Activated naive CD4-positive, alpha-beta T cell treated with anti-CD3 and anti-CD28 coated beads, Interleukin-2, amount 50 U/mL, for 16 hours (primary cell): Measurements from ENCODE around the gene PALM3.
"Not testable (repeated sequence)": the region's sequence is repeated elsewhere in the genome, so short reads cannot be mapped to it uniquely, and the experiment has no call there.

Experiments used
- DNase-seq: peaks from one replicate; pipeline ENCODE4 v3.0.0-alpha.2; 2020

PALM3 gene

GRCh38 chr19:14030997-14031718, 30.7 kb downstream of the PALM3 start:
- no peak for DNase-seq

- no peak for DNase-seq
Measured at GRCh38 chr19:14028901-14029300, 33.0 kb downstream of the PALM3 start.

- DNase-seq, result no peak
Measured at GRCh38 chr19:14027856-14028450, 33.9 kb downstream of the PALM3 start, which contains the start of gene RLN3. Gene RLN3, plus strand, starts transcription at chr19:14028148. Its CDS starts 57 bp downstream, at chr19:14028205.

GRCh38 chr19:14026652-14027192, 35.2 kb downstream of the PALM3 start:
- not testable (repeated sequence) for DNase-seq

DNA sequence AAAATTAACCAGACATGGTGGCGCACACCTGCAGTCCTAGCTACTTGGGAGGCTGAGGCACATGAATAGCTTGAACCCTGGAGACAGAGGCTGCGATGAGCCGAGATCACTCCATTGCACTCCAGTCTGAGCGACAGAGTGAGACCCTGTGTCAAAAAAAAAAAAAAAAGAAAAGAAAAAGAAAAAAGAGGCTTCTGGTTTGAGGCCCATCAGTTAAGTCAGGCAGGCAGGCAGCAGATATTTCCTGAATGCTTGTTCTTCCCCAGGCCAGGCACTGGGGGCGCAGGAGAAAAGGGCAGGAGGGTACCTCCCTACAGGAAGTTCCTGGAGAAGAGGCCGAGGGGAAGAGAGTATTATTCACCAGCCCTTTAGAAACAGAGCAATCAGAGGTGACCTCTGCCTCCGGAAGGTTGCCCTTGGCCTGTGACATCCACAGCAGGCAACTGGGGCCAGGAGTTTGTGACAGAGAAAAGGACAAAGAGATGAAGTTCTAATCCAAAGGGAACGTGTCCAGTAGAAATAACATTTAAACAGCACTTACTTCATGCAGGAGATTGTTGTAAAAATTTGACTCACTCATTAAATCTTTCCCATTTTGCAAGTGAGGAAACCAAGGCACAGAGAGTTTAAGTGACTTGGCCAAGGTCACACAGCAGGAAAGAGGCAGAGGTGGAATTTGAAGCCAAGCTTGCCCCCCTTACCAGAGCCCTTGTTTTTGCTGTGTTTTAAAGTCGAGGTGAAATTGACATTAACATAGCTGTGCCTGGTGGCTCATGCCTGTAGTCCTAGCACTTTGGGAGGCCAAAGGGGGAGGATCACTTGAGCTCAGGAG, 38.3 kb downstream of the PALM3 start:
- DNase-seq, result no peak

DNA sequence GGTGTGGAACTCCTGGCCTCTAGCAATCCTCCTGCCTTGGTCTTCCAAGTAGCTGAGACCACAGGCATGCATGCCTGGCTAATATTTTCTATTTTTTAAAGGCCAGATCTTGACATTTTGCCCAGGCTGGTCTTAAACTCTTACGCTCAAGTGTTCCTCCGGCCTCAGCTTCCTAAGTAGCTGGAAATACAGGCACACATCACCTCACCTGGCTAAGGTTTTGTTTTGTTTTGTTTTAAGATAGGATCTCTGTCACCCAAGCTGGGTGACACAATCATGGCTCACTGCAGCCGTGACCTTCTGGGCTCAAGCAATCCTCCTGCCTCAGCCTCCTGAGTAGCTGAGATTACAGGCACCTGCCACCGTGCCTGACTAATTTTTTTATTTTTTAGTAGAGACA, 39.4 kb downstream of the PALM3 start:
- no peak for DNase-seq

DNA sequence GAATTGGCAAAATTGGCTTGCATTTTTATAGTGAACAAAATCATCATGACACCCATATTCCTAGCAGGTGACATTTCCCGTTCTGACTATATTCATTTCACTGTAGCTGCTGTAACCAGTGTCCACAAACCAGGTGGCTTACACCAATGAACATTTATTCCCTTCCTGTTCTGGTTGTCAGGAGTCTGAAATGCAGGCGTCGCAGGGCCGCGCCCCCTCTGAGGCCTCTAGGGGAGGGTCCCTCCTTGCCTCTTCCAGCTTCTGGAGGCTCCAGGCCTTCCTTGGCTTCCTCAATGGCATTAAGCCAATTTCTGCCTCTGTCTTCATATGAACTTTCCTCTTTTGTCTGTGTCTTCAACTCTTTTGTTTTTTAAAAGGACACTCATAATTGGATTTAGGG, 40.4 kb downstream of the PALM3 start:
- no peak for DNase-seq

GRCh38 chr19:14019739-14020138, 42.1 kb downstream of the PALM3 start:
- DNase-seq, result not testable (repeated sequence)

GRCh38 chr19:14019100-14019499, 42.8 kb downstream of the PALM3 start:
- DNase-seq, result no peak

DNA sequence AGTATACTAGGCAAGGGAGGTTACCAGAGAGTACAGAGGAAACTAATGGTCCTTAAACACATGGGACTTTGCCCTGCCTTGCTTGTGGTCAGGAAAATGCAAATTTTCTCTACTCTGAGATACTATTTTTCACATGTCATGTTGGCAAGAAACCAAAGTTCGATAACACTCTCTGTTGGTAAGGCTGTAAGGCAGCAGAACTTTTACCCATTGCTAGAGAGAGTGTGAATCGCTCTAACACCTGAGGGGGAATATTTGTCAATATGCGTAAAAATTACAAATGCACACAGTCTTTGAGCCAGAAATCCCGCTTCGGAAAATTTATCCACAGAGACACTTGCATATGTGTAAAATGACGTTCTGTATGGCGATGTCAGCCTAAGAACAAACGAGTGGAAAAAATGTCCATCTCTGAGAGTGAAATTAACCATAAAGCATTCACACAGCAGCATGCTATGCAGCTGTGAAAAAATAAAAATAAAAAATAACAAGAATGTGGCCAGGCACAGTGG, 46.3 kb downstream of the PALM3 start:
- DNase-seq, result no peak

DNA sequence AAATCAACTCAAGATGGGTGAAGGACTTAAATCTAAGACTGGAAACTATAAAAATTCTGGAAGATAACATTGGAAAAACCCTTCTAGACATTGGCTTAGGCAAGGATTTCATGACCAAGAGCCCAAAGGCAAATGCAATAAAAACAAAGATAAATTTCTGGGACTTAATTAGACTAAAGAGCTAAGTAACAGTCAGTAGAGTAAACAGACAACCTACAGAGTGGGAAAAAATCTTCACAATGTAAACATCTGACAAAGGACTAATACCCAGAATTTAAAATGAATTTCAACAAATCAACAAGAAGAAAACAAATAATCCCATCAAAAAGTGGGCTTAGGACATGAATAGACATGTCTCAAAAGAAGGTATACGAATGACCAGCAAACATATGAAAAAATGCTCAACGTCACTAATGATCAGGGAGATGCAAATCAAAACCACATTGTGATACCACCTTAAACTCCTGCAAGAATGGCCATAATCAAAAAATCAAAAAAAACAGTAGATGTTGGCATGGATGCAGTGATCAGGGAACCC, 49.4 kb downstream of the PALM3 start:
- no peak for DNase-seq

- no peak for DNase-seq
Measured at GRCh38 chr19:14006766-14007562, 54.9 kb downstream of the PALM3 start.

DNA sequence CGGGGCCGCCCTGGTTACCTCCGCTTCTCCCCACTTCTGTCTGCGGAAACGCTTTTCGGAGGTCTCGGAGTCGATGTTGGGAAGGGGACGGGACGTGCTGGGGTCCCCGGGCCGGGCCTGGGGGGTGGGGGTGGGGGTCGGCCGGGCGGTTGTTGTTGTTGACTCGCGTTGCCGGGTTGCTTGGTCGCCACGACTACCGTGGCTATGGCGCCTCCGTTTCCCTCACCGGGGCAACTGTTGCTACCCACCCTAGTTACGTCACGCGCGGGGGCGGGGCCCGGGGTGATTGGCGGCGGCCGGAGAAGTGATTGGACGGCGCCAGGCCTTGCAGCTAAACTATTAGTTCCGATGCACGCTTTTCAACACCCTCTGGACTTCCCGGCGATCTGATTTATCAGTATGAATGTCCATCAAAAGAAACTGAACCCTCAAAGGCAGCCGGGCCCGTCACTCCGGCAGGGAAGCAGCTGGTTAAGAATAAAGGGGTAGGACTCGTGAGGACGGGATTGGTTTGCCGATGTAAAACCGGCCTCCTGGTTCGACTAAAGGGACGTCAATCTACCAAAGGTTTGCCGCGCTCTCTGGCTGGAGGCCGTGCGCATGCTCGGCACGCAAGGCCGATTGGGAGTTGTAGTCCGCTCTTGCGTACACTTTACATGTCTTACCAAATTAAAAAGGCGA, 55.7 kb downstream of the PALM3 start, which contains the start of gene RFX1:
Gene RFX1 (minus strand): TSS at position 236 of the 681 bp plus-strand sequence. CDS start 12,477 bp downstream, outside the sequence.
- peak; percentile 100 for DNase-seq

- peak; percentile 85 for DNase-seq
Measured at GRCh38 chr19:14005349-14006084, 56.4 kb downstream of the PALM3 start.

DNA sequence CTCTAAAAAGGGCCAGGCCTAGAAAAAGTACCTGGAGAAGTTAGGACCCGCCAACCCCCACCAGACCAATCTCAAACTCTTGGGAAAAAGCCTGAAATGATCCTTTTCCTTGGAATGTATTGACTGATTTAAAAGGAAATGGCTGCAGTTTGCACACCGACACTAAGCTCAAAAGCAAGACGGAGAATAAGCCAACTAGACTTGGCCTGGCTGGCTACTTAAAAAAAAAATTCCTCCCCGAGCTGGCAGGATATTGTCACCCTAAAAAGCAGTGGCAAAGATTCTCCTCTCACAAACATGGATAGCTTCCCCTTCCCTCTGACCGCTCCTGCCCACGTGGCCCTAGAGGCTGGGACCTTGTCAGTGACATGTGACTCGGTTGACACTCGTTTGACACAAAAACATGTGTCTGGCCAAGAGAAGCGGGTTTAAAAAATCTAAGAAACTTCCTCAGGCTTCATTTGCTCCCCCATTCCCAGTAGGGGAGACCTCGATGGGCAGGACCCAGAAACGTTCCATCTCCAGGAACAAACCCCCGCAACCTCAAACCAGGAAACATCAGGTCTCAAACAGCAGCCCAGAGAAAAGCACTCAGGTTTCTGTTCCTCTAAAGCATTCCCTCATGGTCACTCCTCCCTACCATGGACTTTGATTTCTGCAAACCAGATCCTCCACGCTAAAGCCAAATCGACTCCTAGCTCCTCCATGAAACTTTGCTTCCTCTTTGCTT, 57.1 kb downstream of the PALM3 start:
- no peak for DNase-seq
